NB4 (cell line): ENCODE results near the gene NEK5.
A peak's percentile ranks its signal among the peaks of the same experiment; 100 is the strongest.
"Not testable (repeated sequence)": the region's sequence is repeated elsewhere in the genome, so short reads cannot be mapped to it uniquely, and the experiment has no call there.

Experiments
- DNase-seq: peaks from one replicate; pipeline ENCODE4 v3.0.0; 2010; ENCODE audit warnings: low read depth
- H3K4me3 ChIP-seq: one replicate; pipeline ENCODE4 v1.5.1; 2011; ENCODE audit warnings: mild to moderate bottlenecking, low read depth, low read length, moderate library complexity
- CTCF ChIP-seq: IDR thresholded peaks from one replicate; pipeline ENCODE4 v1.5.1; 2012; ENCODE audit warnings: low read depth, low read length
- MAX ChIP-seq: IDR thresholded peaks from 2 replicates; pipeline ENCODE4 v1.6.1; 2011; ENCODE audit warnings: low read depth, low read length
- MYC ChIP-seq: IDR thresholded peaks from 2 replicates; pipeline ENCODE4 v1.6.1; 2011; ENCODE audit warnings: low read depth, low read length
- POLR2A ChIP-seq: IDR thresholded peaks from 2 replicates; pipeline ENCODE4 v1.6.1; 2011; ENCODE audit warnings: mild to moderate bottlenecking; ENCODE audit not compliant: insufficient read length; ENCODE audit errors: extremely low read depth

Gene NEK5

GRCh38 chr13:52118095-52118494 is 10.8 kb downstream of the NEK5 start:
- TF ChIP-seq POLR2A: no peak
- TF ChIP-seq MAX: no peak
- TF ChIP-seq MYC: no peak
- no peak for TF ChIP-seq CTCF
- no peak for DNase-seq
- no peak overlapping the region for H3K4me3 ChIP-seq

GRCh38 chr13:52112591-52112990 is 16.3 kb downstream of the NEK5 start:
- TF ChIP-seq POLR2A (no peak), CTCF (no peak), MAX (no peak), MYC (no peak)
- no peak for DNase-seq
- H3K4me3 ChIP-seq: no peak overlapping the region

- DNase-seq: no peak
- TF ChIP-seq MAX (no peak), MYC (no peak), POLR2A (no peak), CTCF (no peak)
- no peak overlapping the region for H3K4me3 ChIP-seq
Measured at GRCh38 chr13:52109116-52109670, 19.7 kb downstream of the NEK5 start.

- DNase-seq: no peak
- TF ChIP-seq POLR2A (no peak), MAX (no peak), MYC (no peak), CTCF (no peak)
- no peak overlapping the region for H3K4me3 ChIP-seq
Measured at GRCh38 chr13:52105841-52106240, 23.0 kb downstream of the NEK5 start.

GRCh38 chr13:52104624-52105023 is 24.2 kb downstream of the NEK5 start:
- no peak overlapping the region for H3K4me3 ChIP-seq
- TF ChIP-seq CTCF: no peak
- TF ChIP-seq MAX: 0 out of 2 replicates have a peak, but pooled peaks have one; percentile 15
- DNase-seq: peak; percentile 77

GRCh38 chr13:52103386-52103785 is 25.5 kb downstream of the NEK5 start:
- H3K4me3 ChIP-seq: no peak overlapping the region
- no peak for TF ChIP-seq MYC
- no peak for TF ChIP-seq CTCF
- TF ChIP-seq POLR2A: no peak
- TF ChIP-seq MAX: no peak
- no peak for DNase-seq

- H3K4me3 ChIP-seq: not testable (repeated sequence)
- peak; percentile 53 for DNase-seq
Measured at GRCh38 chr13:52102423-52102822, 26.4 kb downstream of the NEK5 start.
